ENCODE data around the gene VEGFC. TPM values are rescaled to one million over a fixed set of nuclear protein-coding genes. Genes with fewer than 3 reads are reported as not detected.

VEGFC gene
- 10 to 100 TPM in 1 of 4 donors, 1 to 10 TPM in 3; 2.6 to 14.9 (median 5.4) TPM for total RNA-seq

GRCh38 chr4:176792326-176793059 lies at the start of gene VEGFC:
TSS of gene VEGFC (minus strand) at chr4:176792922. CDS start at chr4:176792311, 611 bp downstream.
- H3K4me1 ChIP-seq: peaks cover 0 to 3% (median 0%) of the 10 kb centered on the region in 4 donors
- TF ChIP-seq CTCF (IDR thresholded peaks at IDR 0.05): no peak
- no peak for TF ChIP-seq POLR2A (IDR thresholded peaks at IDR 0.05)
- H3K27me3 ChIP-seq: peaks cover 0 to 6% of the 10 kb centered on the region in 2 donors
- peak in 2 of 3 donors; percentile 50 to 51 for DNase-seq
- H3K36me3 ChIP-seq: no peaks in the 10 kb centered on the region
- peak within 1 kb of the TSS; percentile 32 to 63 (median 51) for H3K4me3 ChIP-seq
- H3K9me3 ChIP-seq: no peaks in the 10 kb centered on the region
- H3K27ac ChIP-seq: peak within 1 kb of the TSS; percentile 44 to 77 (median 65)

GRCh38 chr4:176841711-176842112 lies 49.0 kb upstream of the VEGFC start:
- Histone ChIP-seq H3K9me3 (no peaks in the 10 kb centered on the region), H3K4me1 (no peaks in the 10 kb centered on the region), H3K27me3 (no peaks in the 10 kb centered on the region), H3K36me3 (no peaks in the 10 kb centered on the region), H3K27ac (no peak overlapping the region), H3K4me3 (no peak overlapping the region)
- DNase-seq: no peak
- TF ChIP-seq POLR2A (IDR thresholded peaks at IDR 0.05) (no peak), CTCF (IDR thresholded peaks at IDR 0.05) (no peak)

GRCh38 chr4:176840166-176840565 lies 47.4 kb upstream of the VEGFC start:
- no peaks in the 10 kb centered on the region for H3K9me3 ChIP-seq
- no peak overlapping the region for H3K27ac ChIP-seq
- no peak for DNase-seq
- no peaks in the 10 kb centered on the region for H3K27me3 ChIP-seq
- no peaks in the 10 kb centered on the region for H3K4me1 ChIP-seq
- no peak overlapping the region for H3K4me3 ChIP-seq
- no peak for TF ChIP-seq CTCF (IDR thresholded peaks at IDR 0.05)
- TF ChIP-seq POLR2A (IDR thresholded peaks at IDR 0.05): no peak
- H3K36me3 ChIP-seq: no peaks in the 10 kb centered on the region

GRCh38 chr4:176839656-176840055 lies 46.9 kb upstream of the VEGFC start:
- no peaks in the 10 kb centered on the region for H3K27me3 ChIP-seq
- H3K4me3 ChIP-seq: no peak overlapping the region
- no peak overlapping the region for H3K27ac ChIP-seq
- no peaks in the 10 kb centered on the region for H3K9me3 ChIP-seq
- no peaks in the 10 kb centered on the region for H3K36me3 ChIP-seq
- no peaks in the 10 kb centered on the region for H3K4me1 ChIP-seq
- no peak for TF ChIP-seq POLR2A (IDR thresholded peaks at IDR 0.05)
- no peak for TF ChIP-seq CTCF (IDR thresholded peaks at IDR 0.05)
- DNase-seq: no peak

- DNase-seq: no peak
- Histone ChIP-seq H3K36me3 (no peaks in the 10 kb centered on the region), H3K27me3 (no peaks in the 10 kb centered on the region), H3K9me3 (no peaks in the 10 kb centered on the region), H3K4me1 (no peaks in the 10 kb centered on the region), H3K4me3 (no peak overlapping the region), H3K27ac (no peak overlapping the region)
- TF ChIP-seq CTCF (IDR thresholded peaks at IDR 0.05) (no peak), POLR2A (IDR thresholded peaks at IDR 0.05) (no peak)
Observed at GRCh38 chr4:176838601-176839433, 46.1 kb upstream of the VEGFC start.

Data from Peyer's patch (tissue), 4 donors.